ES-I3 (cell line): Measurements from ENCODE around the gene MB.

Experiments used
- H3K36me3 ChIP-seq: 2 replicates; pipeline ENCODE4 v1.6.1; 2013; ENCODE audit warnings: mild to moderate bottlenecking, low read length, control low read depth, moderate library complexity; ENCODE audit not compliant: insufficient read depth
- H3K4me1 ChIP-seq: 2 replicates; pipeline ENCODE4 v1.6.1; 2013; ENCODE audit warnings: mild to moderate bottlenecking, control low read depth, low read length; ENCODE audit not compliant: insufficient read depth
- H3K9ac ChIP-seq: 2 replicates; pipeline ENCODE4 v1.6.1; 2013; ENCODE audit warnings: low read depth, mild to moderate bottlenecking, low read length, moderate library complexity
- H3K9me3 ChIP-seq: 2 replicates; pipeline ENCODE4 v1.6.1; 2013; ENCODE audit warnings: mild to moderate bottlenecking, low read length, moderate library complexity; ENCODE audit not compliant: control insufficient read depth, insufficient read depth

The MB gene

GRCh38 chr22:35601743-35602615 is 15.2 kb downstream of the MB start:
- Histone ChIP-seq H3K4me1 (peaks cover 8% of the 10 kb centered on the region; the same call in 1 of the 2 replicates), H3K36me3 (no peaks in the 10 kb centered on the region), H3K9ac (no peak overlapping the region), H3K9me3 (no peaks in the 10 kb centered on the region)

- no peaks in the 10 kb centered on the region for H3K36me3 ChIP-seq
- H3K9me3 ChIP-seq = no peaks in the 10 kb centered on the region
- no peak overlapping the region for H3K9ac ChIP-seq
- H3K4me1 ChIP-seq = peaks cover 8% of the 10 kb centered on the region; the same call in 1 of the 2 replicates
Observed at GRCh38 chr22:35601013-35601580, 16.0 kb downstream of the MB start.

GRCh38 chr22:35600476-35600875 is 16.7 kb downstream of the MB start:
- H3K9me3 ChIP-seq = no peaks in the 10 kb centered on the region
- no peak overlapping the region for H3K9ac ChIP-seq

GRCh38 chr22:35599364-35599763 is 17.8 kb downstream of the MB start:
- H3K9ac ChIP-seq = no peak overlapping the region
- H3K9me3 ChIP-seq = no peaks in the 10 kb centered on the region; the same call in 1 of the 2 replicates
- peaks cover 2% of the 10 kb centered on the region; the same call in 1 of the 2 replicates for H3K4me1 ChIP-seq
- H3K36me3 ChIP-seq = no peaks in the 10 kb centered on the region

More at GRCh38 chr22:35600476-35600875, 16.7 kb downstream of the MB start:
- H3K36me3 ChIP-seq = no peaks in the 10 kb centered on the region
- peaks cover 8% of the 10 kb centered on the region; the same call in 1 of the 2 replicates for H3K4me1 ChIP-seq

- Histone ChIP-seq H3K36me3 (no peaks in the 10 kb centered on the region), H3K4me1 (no peaks in the 10 kb centered on the region), H3K9ac (no peak overlapping the region), H3K9me3 (no peaks in the 10 kb centered on the region; the same call in 1 of the 2 replicates)
Observed at GRCh38 chr22:35598396-35598710, 18.8 kb downstream of the MB start.

- Histone ChIP-seq H3K4me1 (no peaks in the 10 kb centered on the region), H3K9me3 (no peaks in the 10 kb centered on the region; the same call in 1 of the 2 replicates), H3K9ac (no peak overlapping the region), H3K36me3 (no peaks in the 10 kb centered on the region)
Observed at GRCh38 chr22:35597692-35598395, 19.3 kb downstream of the MB start.

GRCh38 chr22:35596821-35597220 is 20.3 kb downstream of the MB start:
- H3K4me1 ChIP-seq = no peaks in the 10 kb centered on the region
- no peaks in the 10 kb centered on the region for H3K36me3 ChIP-seq
- H3K9me3 ChIP-seq = no peaks in the 10 kb centered on the region; the same call in 1 of the 2 replicates
- H3K9ac ChIP-seq = no peak overlapping the region

- Histone ChIP-seq H3K36me3 (no peaks in the 10 kb centered on the region), H3K4me1 (peaks cover 6% of the 10 kb centered on the region; the same call in 1 of the 2 replicates), H3K9me3 (no peaks in the 10 kb centered on the region; the same call in 1 of the 2 replicates), H3K9ac (no peak overlapping the region)
Observed at GRCh38 chr22:35594686-35595085, 22.4 kb downstream of the MB start.

- Histone ChIP-seq H3K4me1 (peaks cover 13% of the 10 kb centered on the region), H3K9ac (no peak overlapping the region), H3K9me3 (no peaks in the 10 kb centered on the region; the same call in 1 of the 2 replicates), H3K36me3 (no peaks in the 10 kb centered on the region)
Observed at GRCh38 chr22:35593891-35594470, 23.1 kb downstream of the MB start.

GRCh38 chr22:35593071-35593890 is 23.8 kb downstream of the MB start:
- Histone ChIP-seq H3K9me3 (no peaks in the 10 kb centered on the region; the same call in 1 of the 2 replicates), H3K9ac (no peak overlapping the region)

GRCh38 chr22:35592418-35592967 is 24.6 kb downstream of the MB start:
- H3K36me3 ChIP-seq = no peaks in the 10 kb centered on the region
- H3K9me3 ChIP-seq = no peaks in the 10 kb centered on the region; the same call in 1 of the 2 replicates
- peaks cover 17% of the 10 kb centered on the region for H3K4me1 ChIP-seq
- H3K9ac ChIP-seq = no peak overlapping the region

More at GRCh38 chr22:35593071-35593890, 23.8 kb downstream of the MB start:
- Histone ChIP-seq H3K4me1 (peaks cover 17% of the 10 kb centered on the region), H3K36me3 (no peaks in the 10 kb centered on the region)

- Histone ChIP-seq H3K36me3 (no peaks in the 10 kb centered on the region), H3K4me1 (peaks cover 17% of the 10 kb centered on the region), H3K9ac (no peak overlapping the region), H3K9me3 (no peaks in the 10 kb centered on the region; the same call in 1 of the 2 replicates)
Observed at GRCh38 chr22:35591714-35592417, 25.3 kb downstream of the MB start.
